GM12878 (cell line): ENCODE measurements around the gene SCIMP. TPM values are rescaled to one million over a fixed set of nuclear protein-coding genes. Genes with fewer than 3 reads are reported as not detected.

Source experiments
- BHLHE40 ChIP-seq, 2 experiments: fragments of 450-650 bp in 1 of 2; IDR thresholded peaks; 2 replicates each; pipeline ENCODE4 v1.6.1; 2011 to 2017; ENCODE audit warnings: low read depth in 2 of 2, borderline replicate concordance in 1 of 2, improper control_type of control experiment in 1 of 2, low read length in 1 of 2, mild to moderate bottlenecking in 1 of 2
- CHD4 ChIP-seq: fragments of 200-600 bp; sonication (generic); IDR thresholded peaks from 2 replicates; pipeline ENCODE4 v1.6.1; 2016; ENCODE audit warnings: mild to moderate bottlenecking
- EGR1 ChIP-seq, 2 experiments: IDR thresholded peaks; 1 replicate in 1 of 2; 2 replicates in 1 of 2; pipeline ENCODE4 v1.6.1; 2011 to 2012; ENCODE audit warnings: low read depth in 2 of 2, low read length in 2 of 2, borderline replicate concordance in 1 of 2, mild to moderate bottlenecking in 1 of 2, moderate library complexity in 1 of 2
- FOS ChIP-seq: IDR thresholded peaks from 3 replicates; pipeline ENCODE4 v1.6.1; 2011; ENCODE audit warnings: borderline replicate concordance; ENCODE audit not compliant: insufficient read length; ENCODE audit errors: extremely low read depth
- FOXK2 ChIP-seq: fragments of 450-650 bp; IDR thresholded peaks from 2 replicates; pipeline ENCODE4 v1.6.1; 2017; ENCODE audit warnings: mild to moderate bottlenecking, moderate library complexity
- GABPA ChIP-seq: IDR thresholded peaks from 2 replicates; pipeline ENCODE4 v1.6.1; 2014; ENCODE audit warnings: antibody characterized with exemption, low read depth, mild to moderate bottlenecking, inconsistent platforms
- IRF4 ChIP-seq: IDR thresholded peaks from 2 replicates; pipeline ENCODE4 v1.6.1; 2011; ENCODE audit warnings: low read depth, low read length
- LARP7 ChIP-seq: fragments of 450-650 bp; IDR thresholded peaks from 2 replicates; pipeline ENCODE4 v1.6.1; 2017; ENCODE audit warnings: mild to moderate bottlenecking
- NR2C2 ChIP-seq: IDR thresholded peaks from 2 replicates; pipeline ENCODE4 v1.6.1; 2011; ENCODE audit warnings: borderline replicate concordance, low read depth; ENCODE audit not compliant: control insufficient read depth, insufficient read length
- POLR2AphosphoS2 ChIP-seq: IDR thresholded peaks from 2 replicates; pipeline ENCODE4 v1.6.1; 2011; ENCODE audit warnings: low read depth, mild to moderate bottlenecking, low read length, improper control_type of control experiment, moderate library complexity
- POU2F2 ChIP-seq: IDR thresholded peaks from 3 replicates; pipeline ENCODE4 v1.6.1; 2011; ENCODE audit warnings: low read depth, mild to moderate bottlenecking, low read length, borderline replicate concordance
- SIX5 ChIP-seq: IDR thresholded peaks from 2 replicates; pipeline ENCODE4 v1.6.1; 2011; ENCODE audit warnings: mild to moderate bottlenecking, low read depth, low read length, moderate library complexity; ENCODE audit not compliant: severe bottlenecking
- SMARCA5 ChIP-seq: fragments of 450-650 bp; IDR thresholded peaks from 2 replicates; pipeline ENCODE4 v1.6.1; 2017; ENCODE audit warnings: mild to moderate bottlenecking
- TAF1 ChIP-seq: IDR thresholded peaks from 2 replicates; pipeline ENCODE4 v1.6.1; 2011; ENCODE audit warnings: mild to moderate bottlenecking, low read depth, low read length, borderline replicate concordance
- ZNF384 ChIP-seq: IDR thresholded peaks from 2 replicates; pipeline ENCODE4 v1.6.1; 2012; ENCODE audit warnings: low read depth, mild to moderate bottlenecking, low read length, improper control_type of control experiment, borderline replicate concordance
- ZZZ3 ChIP-seq: IDR thresholded peaks from 2 replicates; pipeline ENCODE4 v1.6.1; 2011; ENCODE audit warnings: low read depth; ENCODE audit not compliant: control insufficient read depth, insufficient read length
- polyA plus RNA-seq, 11 experiments: library from polyadenylated mRNA; depleted of rRNA in 4 of 11; unstranded in 6 of 11; stranded (reverse) in 5 of 11; fragments of >200 nt; fragmentation: Nextera tagmentation in 4 of 11; fragmentation: Illumina TruSeq in 1 of 11; extraction: Ambion mirVana in 4 of 11; extraction: Trizol in 1 of 11; gene quantifications; 1 replicate in 1 of 11; 2 replicates in 10 of 11; pipeline versions ENCODE4 v1.2.1 to v1.2.3, GENCODE V29; 2011 to 2016; ENCODE audit warnings: inconsistent platforms in 2 of 11, missing spikeins in 2 of 11, low read depth in 1 of 11
- total RNA-seq, 4 experiments: library from RNA; depleted of rRNA in 3 of 4; stranded (reverse); fragments of >200 nt in 3 of 4; fragmentation: Illumina TruSeq in 1 of 4; extraction: Trizol in 1 of 4; gene quantifications; 2 replicates each; pipeline versions ENCODE4 v1.2.1 to v1.2.3, GENCODE V29; 2013 to 2021
- TF ChIP-seq, protein P1 (sequence below): IDR thresholded peaks from 2 replicates; pipeline ENCODE4 v1.6.1; 2012; ENCODE audit warnings: improper control_type of control experiment, low read depth, low read length; ENCODE audit not compliant: insufficient replicate concordance
- TF ChIP-seq, protein P2 (sequence below): IDR thresholded peaks from 2 replicates; pipeline ENCODE4 v1.6.1; 2011; ENCODE audit warnings: mild to moderate bottlenecking, low read depth, low read length, moderate library complexity; ENCODE audit not compliant: insufficient replicate concordance
- TF ChIP-seq, protein P3 (sequence below): fragments of 450-650 bp; conservative IDR thresholded peaks from 2 replicates; pipeline ENCODE4 v1.6.1; 2017; ENCODE audit warnings: mild to moderate bottlenecking, moderate library complexity
- TF ChIP-seq, protein P4 (sequence below): fragments of 450-650 bp; IDR thresholded peaks from 2 replicates; pipeline ENCODE4 v1.6.1; 2014; ENCODE audit warnings: mild to moderate bottlenecking

Gene SCIMP
- total and polyA plus RNA-seq, 10 of the 15 experiments (the other 5 are each of a cell fraction or from before 2014, with no cell fraction given): 56.7 to 151 (median 95.0) TPM

DNA sequence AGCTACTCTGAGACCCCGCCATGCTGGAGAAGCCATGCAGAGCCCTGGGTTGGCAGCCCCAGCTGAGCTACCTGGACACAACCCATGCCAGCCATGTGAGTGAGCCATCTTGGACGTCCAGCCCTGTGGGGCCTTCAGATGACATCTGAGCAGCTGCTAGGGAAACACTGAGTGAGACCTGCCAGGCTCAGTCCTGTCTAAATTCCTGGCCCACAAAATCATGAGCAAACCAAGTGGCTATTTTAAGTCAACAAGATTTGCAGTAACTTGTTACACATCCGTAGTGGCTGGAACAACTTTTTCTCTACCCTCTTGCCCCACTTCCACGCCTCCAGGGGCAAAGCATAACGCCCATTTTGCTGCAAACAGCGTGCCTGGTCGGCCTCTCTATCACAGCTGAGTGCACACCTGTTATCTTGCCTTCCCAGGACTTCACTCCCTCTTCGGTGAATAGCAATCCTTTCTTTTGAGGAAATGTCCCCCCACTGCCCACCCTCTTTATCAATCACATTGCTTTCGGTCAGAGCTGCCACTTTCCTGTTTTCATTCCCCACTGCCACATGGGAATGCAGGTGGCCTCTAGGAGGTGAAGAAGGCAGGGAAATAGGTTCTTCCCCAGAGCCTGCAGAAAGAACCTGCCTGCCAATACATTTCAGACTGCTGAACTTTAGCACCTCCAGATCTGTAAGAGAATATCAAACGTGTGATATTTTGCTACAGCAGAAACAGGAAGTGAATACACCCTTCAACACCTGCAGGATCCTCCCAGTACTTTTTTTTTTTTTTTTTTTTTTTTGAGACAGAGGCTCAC, 7.4 kb upstream of the SCIMP start (continued):
- TF ChIP-seq, protein P1, sequence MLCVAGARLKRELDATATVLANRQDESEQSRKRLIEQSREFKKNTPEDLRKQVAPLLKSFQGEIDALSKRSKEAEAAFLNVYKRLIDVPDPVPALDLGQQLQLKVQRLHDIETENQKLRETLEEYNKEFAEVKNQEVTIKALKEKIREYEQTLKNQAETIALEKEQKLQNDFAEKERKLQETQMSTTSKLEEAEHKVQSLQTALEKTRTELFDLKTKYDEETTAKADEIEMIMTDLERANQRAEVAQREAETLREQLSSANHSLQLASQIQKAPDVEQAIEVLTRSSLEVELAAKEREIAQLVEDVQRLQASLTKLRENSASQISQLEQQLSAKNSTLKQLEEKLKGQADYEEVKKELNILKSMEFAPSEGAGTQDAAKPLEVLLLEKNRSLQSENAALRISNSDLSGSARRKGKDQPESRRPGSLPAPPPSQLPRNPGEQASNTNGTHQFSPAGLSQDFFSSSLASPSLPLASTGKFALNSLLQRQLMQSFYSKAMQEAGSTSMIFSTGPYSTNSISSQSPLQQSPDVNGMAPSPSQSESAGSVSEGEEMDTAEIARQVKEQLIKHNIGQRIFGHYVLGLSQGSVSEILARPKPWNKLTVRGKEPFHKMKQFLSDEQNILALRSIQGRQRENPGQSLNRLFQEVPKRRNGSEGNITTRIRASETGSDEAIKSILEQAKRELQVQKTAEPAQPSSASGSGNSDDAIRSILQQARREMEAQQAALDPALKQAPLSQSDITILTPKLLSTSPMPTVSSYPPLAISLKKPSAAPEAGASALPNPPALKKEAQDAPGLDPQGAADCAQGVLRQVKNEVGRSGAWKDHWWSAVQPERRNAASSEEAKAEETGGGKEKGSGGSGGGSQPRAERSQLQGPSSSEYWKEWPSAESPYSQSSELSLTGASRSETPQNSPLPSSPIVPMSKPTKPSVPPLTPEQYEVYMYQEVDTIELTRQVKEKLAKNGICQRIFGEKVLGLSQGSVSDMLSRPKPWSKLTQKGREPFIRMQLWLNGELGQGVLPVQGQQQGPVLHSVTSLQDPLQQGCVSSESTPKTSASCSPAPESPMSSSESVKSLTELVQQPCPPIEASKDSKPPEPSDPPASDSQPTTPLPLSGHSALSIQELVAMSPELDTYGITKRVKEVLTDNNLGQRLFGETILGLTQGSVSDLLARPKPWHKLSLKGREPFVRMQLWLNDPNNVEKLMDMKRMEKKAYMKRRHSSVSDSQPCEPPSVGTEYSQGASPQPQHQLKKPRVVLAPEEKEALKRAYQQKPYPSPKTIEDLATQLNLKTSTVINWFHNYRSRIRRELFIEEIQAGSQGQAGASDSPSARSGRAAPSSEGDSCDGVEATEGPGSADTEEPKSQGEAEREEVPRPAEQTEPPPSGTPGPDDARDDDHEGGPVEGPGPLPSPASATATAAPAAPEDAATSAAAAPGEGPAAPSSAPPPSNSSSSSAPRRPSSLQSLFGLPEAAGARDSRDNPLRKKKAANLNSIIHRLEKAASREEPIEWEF: no peak
- TF ChIP-seq FOXK2 (no peak), EGR1 (IDR thresholded peaks at IDR 0.05; ENCODE audit: borderline replicate concordance in 1 of 2, low read depth in 2 of 2, low read length in 2 of 2) (no peak), BHLHE40 (IDR thresholded peaks at IDR 0.05; ENCODE audit: borderline replicate concordance in 1 of 2, low read depth in 2 of 2, low read length in 1 of 2) (peak; percentile 6 to 44; a peak in 2 of 4 replicates), IRF4 (no peak), FOS (no peak), LARP7 (no peak), ZNF384 (peak; percentile 93), CHD4 (no peak), TAF1 (peak; percentile 41; the same call in 1 of the 2 replicates), NR2C2 (no peak), POU2F2 (no peak), ZZZ3 (no peak), SIX5 (no peak), SMARCA5 (peak; percentile 24; the same call in 1 of the 2 replicates), POLR2AphosphoS2 (no peak), GABPA (0 out of 2 replicates have a peak, but pooled peaks have one; percentile 13)
- TF ChIP-seq, protein P2, sequence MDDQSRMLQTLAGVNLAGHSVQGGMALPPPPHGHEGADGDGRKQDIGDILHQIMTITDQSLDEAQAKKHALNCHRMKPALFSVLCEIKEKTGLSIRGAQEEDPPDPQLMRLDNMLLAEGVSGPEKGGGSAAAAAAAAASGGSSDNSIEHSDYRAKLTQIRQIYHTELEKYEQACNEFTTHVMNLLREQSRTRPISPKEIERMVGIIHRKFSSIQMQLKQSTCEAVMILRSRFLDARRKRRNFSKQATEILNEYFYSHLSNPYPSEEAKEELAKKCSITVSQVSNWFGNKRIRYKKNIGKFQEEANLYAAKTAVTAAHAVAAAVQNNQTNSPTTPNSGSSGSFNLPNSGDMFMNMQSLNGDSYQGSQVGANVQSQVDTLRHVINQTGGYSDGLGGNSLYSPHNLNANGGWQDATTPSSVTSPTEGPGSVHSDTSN: peak; percentile 27
- TF ChIP-seq, protein P3, sequence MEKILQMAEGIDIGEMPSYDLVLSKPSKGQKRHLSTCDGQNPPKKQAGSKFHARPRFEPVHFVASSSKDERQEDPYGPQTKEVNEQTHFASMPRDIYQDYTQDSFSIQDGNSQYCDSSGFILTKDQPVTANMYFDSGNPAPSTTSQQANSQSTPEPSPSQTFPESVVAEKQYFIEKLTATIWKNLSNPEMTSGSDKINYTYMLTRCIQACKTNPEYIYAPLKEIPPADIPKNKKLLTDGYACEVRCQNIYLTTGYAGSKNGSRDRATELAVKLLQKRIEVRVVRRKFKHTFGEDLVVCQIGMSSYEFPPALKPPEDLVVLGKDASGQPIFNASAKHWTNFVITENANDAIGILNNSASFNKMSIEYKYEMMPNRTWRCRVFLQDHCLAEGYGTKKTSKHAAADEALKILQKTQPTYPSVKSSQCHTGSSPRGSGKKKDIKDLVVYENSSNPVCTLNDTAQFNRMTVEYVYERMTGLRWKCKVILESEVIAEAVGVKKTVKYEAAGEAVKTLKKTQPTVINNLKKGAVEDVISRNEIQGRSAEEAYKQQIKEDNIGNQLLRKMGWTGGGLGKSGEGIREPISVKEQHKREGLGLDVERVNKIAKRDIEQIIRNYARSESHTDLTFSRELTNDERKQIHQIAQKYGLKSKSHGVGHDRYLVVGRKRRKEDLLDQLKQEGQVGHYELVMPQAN: no peak
- TF ChIP-seq, protein P4, sequence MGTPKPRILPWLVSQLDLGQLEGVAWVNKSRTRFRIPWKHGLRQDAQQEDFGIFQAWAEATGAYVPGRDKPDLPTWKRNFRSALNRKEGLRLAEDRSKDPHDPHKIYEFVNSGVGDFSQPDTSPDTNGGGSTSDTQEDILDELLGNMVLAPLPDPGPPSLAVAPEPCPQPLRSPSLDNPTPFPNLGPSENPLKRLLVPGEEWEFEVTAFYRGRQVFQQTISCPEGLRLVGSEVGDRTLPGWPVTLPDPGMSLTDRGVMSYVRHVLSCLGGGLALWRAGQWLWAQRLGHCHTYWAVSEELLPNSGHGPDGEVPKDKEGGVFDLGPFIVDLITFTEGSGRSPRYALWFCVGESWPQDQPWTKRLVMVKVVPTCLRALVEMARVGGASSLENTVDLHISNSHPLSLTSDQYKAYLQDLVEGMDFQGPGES: no peak
